Measurements from ENCODE around the gene RING1. TPM values are rescaled to one million over a fixed set of nuclear protein-coding genes. Genes with fewer than 3 reads are reported as not detected.
"Not testable (repeated sequence)": the region's sequence is repeated elsewhere in the genome, so short reads cannot be mapped to it uniquely, and the experiment has no call there.

The RING1 gene
- total and polyA plus RNA-seq, 2 donors = 19.1 to 48.3 TPM

DNA sequence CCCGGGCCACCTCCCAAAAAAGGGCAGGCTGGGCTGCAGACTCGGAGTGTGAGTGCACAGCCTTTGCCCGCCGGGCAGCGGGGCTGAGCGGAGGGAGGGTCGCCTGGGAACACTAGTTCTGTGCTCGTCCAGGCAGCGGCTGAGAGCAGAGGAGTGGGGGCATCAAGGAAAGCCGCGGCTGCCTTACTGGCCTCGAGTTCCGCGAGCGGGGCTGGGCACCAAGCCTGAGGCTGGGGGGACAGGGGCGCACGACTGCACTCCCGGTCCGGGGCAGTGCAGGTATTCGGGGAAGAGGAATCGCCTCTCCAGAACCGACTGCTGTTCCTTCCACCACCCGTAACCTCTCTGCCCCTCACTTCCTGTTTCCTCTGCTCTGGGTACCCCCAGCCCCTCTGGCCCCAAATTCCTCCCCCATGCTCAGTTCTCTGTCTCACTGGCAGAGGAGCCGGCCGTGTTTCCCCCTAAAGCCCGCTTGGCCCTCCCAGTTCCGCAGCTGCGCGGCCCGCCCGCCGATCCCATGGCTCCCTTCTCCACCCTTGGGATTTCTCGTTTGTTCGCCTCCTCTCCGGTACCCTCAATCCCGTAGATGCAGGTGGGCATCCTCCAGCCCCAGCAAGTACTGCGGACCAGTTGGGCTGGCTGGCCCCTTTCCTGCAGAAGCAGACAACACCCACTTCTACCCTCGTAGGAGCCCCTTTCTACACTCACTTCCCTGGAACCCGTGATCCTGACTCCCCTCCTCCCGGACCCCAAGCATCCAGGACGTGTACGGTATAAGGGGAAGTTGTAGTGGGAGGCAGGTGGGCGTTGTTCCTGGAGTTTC, 5.1 kb downstream of the RING1 start:
- Histone ChIP-seq H3K36me3 (ENCODE audit: insufficient read depth) (no peaks in the 10 kb centered on the region), H3K4me3 (ENCODE audit: low read depth, low read length) (peak overlapping the region; percentile 31), H3K4me1 (ENCODE audit: insufficient read depth) (no peaks in the 10 kb centered on the region), H3K27ac (ENCODE audit: low read depth) (no peak overlapping the region)
- WGBS = under 1% methylated on average over 43 of the region's 43 CpGs
- no peak for DNase-seq (ENCODE audit: extremely low spot score)

DNA sequence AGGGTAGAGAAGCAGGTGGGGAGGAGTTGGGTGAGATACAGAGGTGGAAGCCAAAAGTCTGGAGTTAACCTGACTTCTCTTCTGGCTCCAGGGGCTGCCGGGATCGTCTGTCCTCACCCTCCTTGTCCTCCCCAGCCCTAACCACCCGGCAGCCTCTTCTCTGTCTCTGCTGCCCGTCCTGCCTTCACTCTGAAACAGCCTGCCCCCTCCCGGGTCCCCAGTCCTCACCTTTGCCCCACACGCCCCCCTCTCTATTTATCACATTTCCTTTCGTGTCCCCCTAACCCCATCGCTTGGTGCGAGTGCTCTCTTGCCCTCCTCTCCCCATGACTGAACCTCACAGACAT, 5.7 kb downstream of the RING1 start:
- Histone ChIP-seq H3K27ac (ENCODE audit: low read depth) (no peak overlapping the region), H3K4me1 (ENCODE audit: insufficient read depth) (no peaks in the 10 kb centered on the region), H3K4me3 (ENCODE audit: low read depth, low read length) (no peak overlapping the region), H3K36me3 (ENCODE audit: insufficient read depth) (no peaks in the 10 kb centered on the region)
- no peak for DNase-seq (ENCODE audit: extremely low spot score)
- 17% methylated on average over 9 of the region's 9 CpGs for WGBS

DNA sequence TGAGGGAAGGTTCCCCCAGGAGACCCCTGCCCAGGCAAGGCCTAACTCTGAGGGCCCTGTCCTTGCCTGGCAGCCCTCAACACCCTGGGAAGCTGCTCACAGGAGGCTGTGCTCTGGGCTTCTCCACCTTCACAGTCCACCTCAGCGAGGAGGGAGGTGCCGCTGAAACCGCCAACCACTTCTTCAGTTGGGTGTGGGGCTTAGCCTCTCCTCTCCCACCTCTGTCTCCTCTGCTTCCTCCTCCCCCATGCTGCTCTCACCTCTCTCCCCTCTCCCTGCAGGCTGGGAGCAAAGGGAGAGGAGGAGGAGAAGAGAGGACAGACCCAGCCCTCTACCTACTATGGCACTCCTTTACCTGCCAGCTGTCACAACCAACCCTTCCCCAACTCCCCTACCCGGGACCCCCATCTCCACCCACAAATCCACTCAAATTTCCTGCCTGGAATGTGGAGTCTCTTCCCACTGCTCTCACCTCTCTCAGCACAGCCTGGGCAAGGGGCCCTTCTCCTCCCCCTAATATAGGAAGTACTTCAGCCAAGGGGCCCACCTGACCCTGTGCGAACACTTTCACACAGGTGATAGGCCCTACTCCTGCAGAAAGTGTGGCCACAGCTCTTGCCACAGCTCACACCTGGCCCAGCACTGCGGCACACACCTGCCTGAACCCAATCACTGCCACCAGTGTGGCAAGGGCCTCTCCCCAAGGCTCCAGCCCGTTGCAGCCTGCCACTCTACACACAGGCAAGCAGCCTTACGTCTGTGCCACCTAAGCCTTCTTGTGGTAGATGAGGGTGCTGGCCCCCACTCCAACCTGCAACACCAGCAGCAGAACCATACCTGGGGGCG, 7.2 kb downstream of the RING1 start:
- DNase-seq (ENCODE audit: extremely low spot score) = no peak
- H3K36me3 ChIP-seq (ENCODE audit: insufficient read depth) = no peaks in the 10 kb centered on the region
- H3K4me3 ChIP-seq (ENCODE audit: low read depth, low read length) = no peak overlapping the region
- no peaks in the 10 kb centered on the region for H3K4me1 ChIP-seq (ENCODE audit: insufficient read depth)
- no peak overlapping the region for H3K27ac ChIP-seq (ENCODE audit: low read depth)
- 72% methylated on average over 9 of the region's 9 CpGs for WGBS

DNA sequence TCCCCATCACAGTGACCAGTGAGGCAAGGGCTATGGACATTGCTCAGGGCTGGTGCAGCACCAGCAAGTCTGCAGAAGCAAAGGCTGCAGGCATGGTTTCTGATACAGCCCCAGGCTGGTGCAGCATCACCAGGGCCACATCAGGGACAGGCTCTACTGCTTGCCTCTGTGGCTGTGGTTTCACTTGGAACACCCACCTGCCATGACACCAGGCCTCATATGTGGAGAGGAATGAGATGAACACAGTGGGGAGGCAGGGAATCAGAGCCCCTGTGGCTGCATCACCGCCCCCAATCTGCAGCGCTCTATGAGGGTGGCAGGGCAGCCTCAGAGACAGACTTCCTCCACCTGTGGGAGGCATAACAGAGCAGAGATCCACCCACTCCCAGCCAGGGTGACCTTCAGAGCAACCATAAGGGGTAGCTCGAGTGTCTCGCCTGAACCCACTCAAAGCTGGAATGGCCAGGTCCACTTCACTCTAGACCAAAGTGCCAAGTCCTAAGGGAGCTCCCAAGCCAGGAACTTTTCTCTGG, 7.9 kb downstream of the RING1 start:
- H3K4me1 ChIP-seq (ENCODE audit: insufficient read depth) = no peaks in the 10 kb centered on the region
- H3K4me3 ChIP-seq (ENCODE audit: low read depth, low read length) = no peak overlapping the region
- no peak overlapping the region for H3K27ac ChIP-seq (ENCODE audit: low read depth)
- no peak for DNase-seq (ENCODE audit: extremely low spot score)
- 89% methylated on average over 4 of the region's 4 CpGs for WGBS
- no peaks in the 10 kb centered on the region for H3K36me3 ChIP-seq (ENCODE audit: insufficient read depth)

DNA sequence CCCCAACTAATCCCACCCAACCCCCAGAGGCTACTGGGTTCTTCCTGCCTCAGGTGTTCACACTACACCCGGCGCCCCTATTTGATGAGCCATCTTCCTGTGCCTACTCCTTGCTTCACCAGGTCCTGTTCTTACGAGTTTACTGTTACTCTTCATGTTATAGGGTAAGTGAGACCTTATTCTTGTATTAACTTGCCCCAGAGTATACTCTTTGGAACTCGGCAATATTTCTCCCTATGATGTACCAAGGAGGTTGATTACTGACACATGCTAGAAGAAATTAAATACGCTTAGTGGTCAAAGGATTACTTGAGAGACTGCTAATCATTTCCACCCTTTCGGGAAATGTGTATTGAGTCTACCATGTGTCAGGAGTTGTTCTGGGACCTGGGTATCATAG, 8.9 kb downstream of the RING1 start:
- 82% methylated on average over 6 of the region's 6 CpGs for WGBS
- no peak overlapping the region for H3K4me3 ChIP-seq (ENCODE audit: low read depth, low read length)
- H3K27ac ChIP-seq (ENCODE audit: low read depth) = no peak overlapping the region
- no peaks in the 10 kb centered on the region for H3K4me1 ChIP-seq (ENCODE audit: insufficient read depth)
- H3K36me3 ChIP-seq (ENCODE audit: insufficient read depth) = no peaks in the 10 kb centered on the region
- no peak for DNase-seq (ENCODE audit: extremely low spot score)

DNA sequence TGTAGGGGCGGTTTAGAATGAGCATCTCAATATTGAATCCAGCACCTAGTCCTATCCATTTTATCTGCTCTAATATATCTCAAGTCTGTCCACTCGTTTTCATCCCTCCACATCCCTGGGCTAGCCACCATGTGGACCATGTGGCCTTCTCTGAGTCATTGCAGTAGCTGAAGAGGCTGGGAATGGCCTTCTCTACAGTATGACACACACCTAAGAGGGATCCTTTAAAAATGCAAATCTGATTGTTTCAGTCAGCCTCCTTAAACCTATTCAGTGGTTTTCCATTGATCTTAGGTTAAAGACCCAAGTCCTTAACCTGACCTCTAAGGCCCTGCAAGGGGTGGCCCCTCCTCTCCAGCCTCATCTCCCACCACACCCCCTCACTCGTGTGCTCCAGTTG, 9.4 kb downstream of the RING1 start:
- Histone ChIP-seq H3K36me3 (ENCODE audit: insufficient read depth) (no peaks in the 10 kb centered on the region), H3K27ac (ENCODE audit: low read depth) (no peak overlapping the region), H3K4me1 (ENCODE audit: insufficient read depth) (no peaks in the 10 kb centered on the region), H3K4me3 (ENCODE audit: low read depth, low read length) (no peak overlapping the region)
- WGBS = 62% methylated on average over 3 of the region's 3 CpGs
- DNase-seq (ENCODE audit: extremely low spot score) = no peak

DNA sequence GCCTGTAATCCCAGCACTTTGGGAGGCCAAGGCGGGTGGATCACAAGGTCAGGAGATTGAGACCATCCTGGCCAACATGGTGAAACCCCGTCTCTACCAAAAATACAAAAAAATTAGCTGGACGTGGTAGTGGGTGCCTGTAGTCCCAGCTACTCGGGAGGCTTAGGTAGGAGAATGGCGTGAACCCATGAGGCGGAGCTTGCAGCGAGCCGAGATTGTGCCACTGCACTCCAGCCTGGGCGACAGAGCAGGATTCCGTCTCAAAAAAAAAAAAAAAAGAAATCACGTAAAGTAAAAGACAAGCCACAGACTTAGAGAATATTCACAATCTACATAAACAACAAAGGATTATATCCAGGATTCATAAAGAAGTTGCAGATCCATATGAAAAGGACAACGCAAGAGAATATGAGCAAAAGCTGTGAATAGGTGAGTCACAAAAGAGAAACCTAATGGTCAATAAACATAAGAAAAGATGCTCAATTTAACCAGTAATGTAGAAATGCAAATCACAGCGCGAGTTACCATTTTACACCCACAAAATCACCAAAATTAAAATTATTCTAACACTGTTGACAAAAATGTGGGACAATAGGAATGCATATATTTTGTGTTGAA, 18.3 kb downstream of the RING1 start:
- 38% methylated on average over 14 of the region's 14 CpGs for WGBS
- DNase-seq (ENCODE audit: extremely low spot score) = not testable (repeated sequence)

DNA sequence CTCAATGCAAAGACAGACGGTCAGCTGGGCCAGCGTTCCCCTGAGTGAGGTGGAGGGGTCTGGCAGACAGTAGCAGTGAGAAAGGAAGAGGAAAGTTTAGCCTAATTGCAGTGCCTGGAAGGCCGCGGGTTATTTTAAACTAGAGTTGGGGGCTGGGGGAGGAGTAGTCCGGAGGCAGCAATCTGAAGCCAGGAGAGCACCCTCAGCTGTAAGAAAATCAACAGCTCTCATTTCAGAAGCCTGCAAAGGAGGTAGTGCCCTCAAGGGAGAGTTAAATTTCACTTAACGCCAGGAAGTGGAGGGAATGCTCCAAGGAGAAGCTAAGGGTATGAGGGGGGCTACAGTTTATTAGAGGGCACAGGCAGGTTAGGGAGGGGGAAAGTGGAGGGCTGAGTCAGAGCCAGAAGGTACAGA, 26.9 kb downstream of the RING1 start:
- 11% methylated on average over 6 of the region's 6 CpGs for WGBS
- no peak overlapping the region for H3K4me3 ChIP-seq (ENCODE audit: low read depth, low read length)
- H3K4me1 ChIP-seq (ENCODE audit: insufficient read depth) = no peaks in the 10 kb centered on the region
- no peak for DNase-seq (ENCODE audit: extremely low spot score)
- H3K36me3 ChIP-seq (ENCODE audit: insufficient read depth) = no peaks in the 10 kb centered on the region
- H3K27ac ChIP-seq (ENCODE audit: low read depth) = no peak overlapping the region

More for the DNA sequence above, 18.3 kb downstream of the RING1 start:
- not testable (repeated sequence) for H3K4me1 ChIP-seq (ENCODE audit: insufficient read depth); H3K36me3 ChIP-seq (ENCODE audit: insufficient read depth); H3K27ac ChIP-seq (ENCODE audit: low read depth); H3K4me3 ChIP-seq (ENCODE audit: low read depth, low read length)

DNA sequence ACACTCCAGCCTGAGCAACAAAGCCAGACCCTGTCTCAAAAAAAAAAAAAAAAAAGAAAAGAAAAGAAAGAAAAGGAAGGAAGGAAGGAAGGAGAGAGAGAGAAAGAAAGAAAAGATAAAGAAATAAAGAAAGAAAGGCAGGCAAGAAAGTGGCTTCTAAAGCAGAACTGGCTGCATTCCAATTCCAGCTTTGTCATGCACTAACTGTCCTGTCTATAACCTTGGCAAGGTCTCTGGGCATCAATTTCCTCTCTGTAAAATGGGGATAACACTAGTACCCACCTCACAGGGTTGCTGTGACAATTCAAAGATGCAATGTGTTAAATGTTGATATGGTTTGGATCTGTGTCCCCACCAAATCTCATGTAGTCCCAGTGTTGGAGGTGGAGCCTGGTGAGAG, 28.0 kb downstream of the RING1 start:
- Histone ChIP-seq H3K4me1 (ENCODE audit: insufficient read depth) (no peaks in the 10 kb centered on the region), H3K36me3 (ENCODE audit: insufficient read depth) (no peaks in the 10 kb centered on the region), H3K27ac (ENCODE audit: low read depth) (no peak overlapping the region), H3K4me3 (ENCODE audit: low read depth, low read length) (no peak overlapping the region)
- no peak for DNase-seq (ENCODE audit: extremely low spot score)

DNA sequence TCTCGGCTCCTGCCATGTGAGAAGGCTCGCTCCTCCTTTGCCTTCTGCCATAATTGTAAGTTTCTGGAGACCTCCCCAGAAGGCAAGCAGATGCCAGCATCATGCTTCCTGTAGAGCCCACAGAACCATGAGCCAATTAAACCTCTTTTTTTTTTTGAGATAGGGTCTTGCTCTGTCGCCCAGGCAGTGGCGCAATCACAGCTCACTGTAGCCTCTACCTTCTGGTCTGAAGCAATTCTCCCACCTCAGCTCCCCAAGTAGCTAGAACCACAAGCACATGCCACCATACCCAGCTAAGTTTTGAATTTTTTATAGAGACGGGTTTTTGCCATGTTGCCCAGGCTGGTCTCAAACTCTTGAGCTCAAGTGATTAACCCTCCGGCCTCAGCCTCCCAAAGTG, 28.6 kb downstream of the RING1 start:
- Histone ChIP-seq H3K4me3 (ENCODE audit: low read depth, low read length) (no peak overlapping the region), H3K4me1 (ENCODE audit: insufficient read depth) (no peaks in the 10 kb centered on the region), H3K27ac (ENCODE audit: low read depth) (no peak overlapping the region), H3K36me3 (ENCODE audit: insufficient read depth) (no peaks in the 10 kb centered on the region)
- DNase-seq (ENCODE audit: extremely low spot score) = no peak
- WGBS = 85% methylated on average over 6 of the region's 6 CpGs

DNA sequence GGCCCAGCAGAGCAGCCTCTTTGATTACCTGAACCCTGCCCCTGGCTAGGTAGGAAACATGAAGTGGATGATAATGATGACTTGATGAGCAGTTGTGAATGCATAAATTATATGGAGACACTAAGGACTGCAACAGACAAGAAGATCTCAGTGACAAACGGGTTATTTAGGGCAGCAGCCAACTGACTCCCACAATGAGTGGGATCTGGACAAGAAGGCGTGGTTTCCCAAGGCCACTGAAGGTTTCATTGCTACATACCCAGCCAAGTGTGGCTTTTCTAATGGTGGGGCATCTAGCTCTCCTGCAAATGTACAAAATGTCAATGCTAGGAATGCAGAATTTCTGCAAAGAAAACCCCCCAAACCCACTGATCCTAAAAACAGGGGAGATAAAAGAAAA, 29.4 kb downstream of the RING1 start:
- Histone ChIP-seq H3K36me3 (ENCODE audit: insufficient read depth) (no peaks in the 10 kb centered on the region), H3K4me1 (ENCODE audit: insufficient read depth) (no peaks in the 10 kb centered on the region), H3K4me3 (ENCODE audit: low read depth, low read length) (no peak overlapping the region), H3K27ac (ENCODE audit: low read depth) (no peak overlapping the region)
- no peak for DNase-seq (ENCODE audit: extremely low spot score)
- 60% methylated on average over 2 of the region's 2 CpGs for WGBS

DNA sequence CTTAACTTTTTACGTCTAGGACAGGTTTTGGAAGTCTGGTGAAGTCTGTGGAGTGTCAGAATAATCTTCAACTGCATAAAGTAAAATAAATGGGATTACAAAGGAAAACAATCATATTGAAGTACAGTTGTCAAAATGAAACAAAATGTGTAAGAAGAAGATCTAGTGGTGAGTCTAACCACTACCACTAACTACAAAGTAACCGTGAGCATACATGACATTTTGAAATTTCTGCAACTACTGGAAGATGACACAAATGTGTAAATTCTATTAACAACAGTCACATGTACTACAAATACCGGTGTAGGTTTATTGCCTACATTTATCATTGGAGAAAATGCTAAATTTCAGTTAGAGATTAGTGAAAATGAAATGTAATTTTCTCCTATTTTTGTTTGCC, 33.7 kb downstream of the RING1 start:
- Histone ChIP-seq H3K4me3 (ENCODE audit: low read depth, low read length) (no peak overlapping the region), H3K27ac (ENCODE audit: low read depth) (no peak overlapping the region), H3K36me3 (ENCODE audit: insufficient read depth) (no peaks in the 10 kb centered on the region), H3K4me1 (ENCODE audit: insufficient read depth) (no peaks in the 10 kb centered on the region)
- DNase-seq (ENCODE audit: extremely low spot score) = no peak
- WGBS = 50% methylated on average over 3 of the region's 3 CpGs

DNA sequence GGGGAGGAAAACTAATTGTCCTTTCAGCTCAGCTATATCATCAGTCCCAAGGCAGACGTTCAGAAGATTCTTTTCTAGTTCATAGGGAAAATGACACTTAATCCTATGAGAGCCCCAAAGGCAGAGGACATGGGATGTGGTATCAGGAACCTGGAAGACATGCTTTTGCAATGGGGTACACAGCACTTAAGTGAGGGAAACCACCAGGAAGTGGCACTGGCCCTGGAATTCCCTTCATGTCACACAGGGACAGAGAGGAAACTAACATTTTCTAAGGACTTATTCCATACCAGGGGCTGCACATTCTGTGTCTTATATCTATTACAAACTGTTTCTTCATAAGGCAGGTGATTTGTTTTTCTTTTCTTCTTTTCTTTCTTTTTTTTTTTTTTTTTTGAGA, 35.2 kb downstream of the RING1 start:
- no peak overlapping the region for H3K4me3 ChIP-seq (ENCODE audit: low read depth, low read length)
- 46% methylated on average over 1 of the region's 1 CpG for WGBS
- no peaks in the 10 kb centered on the region for H3K4me1 ChIP-seq (ENCODE audit: insufficient read depth)
- no peak for DNase-seq (ENCODE audit: extremely low spot score)
- no peaks in the 10 kb centered on the region for H3K36me3 ChIP-seq (ENCODE audit: insufficient read depth)
- no peak overlapping the region for H3K27ac ChIP-seq (ENCODE audit: low read depth)
